ENCODE data around the gene EHBP1.

- TF ChIP-seq CTCF (IDR thresholded peaks at IDR 0.05), result no peak
- no peak for TF ChIP-seq REST (IDR thresholded peaks at IDR 0.05; ENCODE audit: low read depth, low read length)
- TF ChIP-seq MXI1 (IDR thresholded peaks at IDR 0.05; ENCODE audit: low read depth, low read length), result no peak
- no peak for TF ChIP-seq RAD21 (IDR thresholded peaks at IDR 0.05; ENCODE audit: low read length)
- TF ChIP-seq FOSL2 (IDR thresholded peaks at IDR 0.05; ENCODE audit: borderline replicate concordance, low read depth), result 0 out of 2 replicates have a peak, but pooled peaks have one; percentile 21
- TF ChIP-seq CHD2 (IDR thresholded peaks at IDR 0.05; ENCODE audit: low read length, partially characterized antibody), result no peak
- no peak for TF ChIP-seq YY1 (IDR thresholded peaks at IDR 0.05; ENCODE audit: low read depth)
- no peak for TF ChIP-seq GABPA (IDR thresholded peaks at IDR 0.05; ENCODE audit: low read depth)
- no peak for TF ChIP-seq NFIC (IDR thresholded peaks at IDR 0.05; ENCODE audit: borderline replicate concordance)
- no peak for TF ChIP-seq EZH2phosphoT487 (IDR thresholded peaks at IDR 0.05; ENCODE audit: borderline replicate concordance, low read depth)
- no peak for TF ChIP-seq USF2 (IDR thresholded peaks at IDR 0.05; ENCODE audit: borderline replicate concordance, low read depth, low read length)
- no peak for TF ChIP-seq EP300 (IDR thresholded peaks at IDR 0.05; ENCODE audit: borderline replicate concordance in 1 of 2, low read depth in 1 of 2, low read length in 1 of 2)
- TF ChIP-seq RFX5 (IDR thresholded peaks at IDR 0.05; ENCODE audit: low read length), result no peak
Measured at GRCh38 chr2:63029058-63029457, 323.5 kb downstream of the EHBP1 start.
